A204.1 (cell line): ENCODE data around the gene GEMIN7.

Experiments
- FAIRE-seq: peaks from 2 replicates; lab custom pipeline; 2012; peaks lifted over from hg19 to GRCh38; lab: Jason Lieb, UNC

The GEMIN7 gene

GRCh38 chr19:45061965-45062364, 17.1 kb upstream of the GEMIN7 start:
- no peak for FAIRE-seq

GRCh38 chr19:45063851-45064801, 14.9 kb upstream of the GEMIN7 start:
- FAIRE-seq, result no peak

- no peak for FAIRE-seq
Observed at GRCh38 chr19:45066921-45067661, 12.0 kb upstream of the GEMIN7 start.

GRCh38 chr19:45068041-45068440, 11.0 kb upstream of the GEMIN7 start:
- no peak for FAIRE-seq

- no peak for FAIRE-seq
Observed at GRCh38 chr19:45069056-45069455, 10.0 kb upstream of the GEMIN7 start.

- no peak for FAIRE-seq
Observed at GRCh38 chr19:45070214-45070613, 8.8 kb upstream of the GEMIN7 start.

GRCh38 chr19:45070861-45071544, 8.1 kb upstream of the GEMIN7 start:
- FAIRE-seq, result no peak

GRCh38 chr19:45071545-45071938, 7.5 kb upstream of the GEMIN7 start:
- no peak for FAIRE-seq

GRCh38 chr19:45071969-45072790, 6.9 kb upstream of the GEMIN7 start:
- FAIRE-seq, result no peak

- no peak for FAIRE-seq
Observed at GRCh38 chr19:45074744-45075300, 4.2 kb upstream of the GEMIN7 start.

- no peak for FAIRE-seq
Observed at GRCh38 chr19:45075301-45076028, 3.6 kb upstream of the GEMIN7 start.

GRCh38 chr19:45076029-45076850, 2.8 kb upstream of the GEMIN7 start, which contains the start of gene ZNF296:
TSS of gene ZNF296 (minus strand) at chr19:45076478. CDS start at chr19:45076373, 105 bp downstream.
- FAIRE-seq, result no peak

GRCh38 chr19:45076851-45077730, 2.0 kb upstream of the GEMIN7 start:
- no peak for FAIRE-seq

GRCh38 chr19:45078390-45079062, 534 bp upstream of the GEMIN7 start:
- FAIRE-seq, result no peak

- no peak for FAIRE-seq
Observed at GRCh38 chr19:45079911-45080370, 881 bp downstream of the GEMIN7 start.

- no peak for FAIRE-seq
Observed at GRCh38 chr19:45082170-45082569, 3.1 kb downstream of the GEMIN7 start.

- no peak for FAIRE-seq
Observed at GRCh38 chr19:45086480-45086879, 7.4 kb downstream of the GEMIN7 start.

GRCh38 chr19:45087531-45087930, 8.5 kb downstream of the GEMIN7 start:
- FAIRE-seq, result no peak
